Stimulated activated CD4-positive, alpha-beta T cell treated with anti-CD3 and anti-CD28 coated beads, Interleukin-4, amount 100 ng/mL, for 48 hours (primary cell): ENCODE data around the gene SDHAF2.
"Not testable (repeated sequence)": the region's sequence is repeated elsewhere in the genome, so short reads cannot be mapped to it uniquely, and the experiment has no call there.

Source experiments
- DNase-seq, 2 donors: peaks; one replicate each; pipeline ENCODE4 v3.0.0-alpha.2; 2020; ENCODE audit warnings: low read depth in 2 of 2

SDHAF2 gene

DNA sequence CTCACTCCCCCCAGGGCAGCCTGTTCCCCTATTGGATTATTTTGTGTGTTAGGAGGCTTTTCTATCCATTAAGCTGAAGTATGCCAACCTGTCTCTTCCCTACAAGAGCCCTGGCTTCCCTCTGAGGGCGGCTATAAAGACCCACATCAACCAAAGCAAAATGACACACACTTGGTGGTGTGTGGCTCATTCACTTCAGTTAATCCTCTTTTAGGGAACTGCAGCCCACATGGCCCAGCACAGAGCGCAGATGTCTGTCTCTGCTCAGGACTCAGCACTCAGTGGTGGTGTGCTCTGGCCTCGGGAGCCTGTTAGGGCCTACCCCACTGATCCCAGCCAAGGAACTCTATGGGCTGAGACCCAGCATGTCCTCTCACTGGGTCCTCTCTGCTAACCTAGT, 46.4 kb downstream of the SDHAF2 start:
- no peak for DNase-seq

DNA sequence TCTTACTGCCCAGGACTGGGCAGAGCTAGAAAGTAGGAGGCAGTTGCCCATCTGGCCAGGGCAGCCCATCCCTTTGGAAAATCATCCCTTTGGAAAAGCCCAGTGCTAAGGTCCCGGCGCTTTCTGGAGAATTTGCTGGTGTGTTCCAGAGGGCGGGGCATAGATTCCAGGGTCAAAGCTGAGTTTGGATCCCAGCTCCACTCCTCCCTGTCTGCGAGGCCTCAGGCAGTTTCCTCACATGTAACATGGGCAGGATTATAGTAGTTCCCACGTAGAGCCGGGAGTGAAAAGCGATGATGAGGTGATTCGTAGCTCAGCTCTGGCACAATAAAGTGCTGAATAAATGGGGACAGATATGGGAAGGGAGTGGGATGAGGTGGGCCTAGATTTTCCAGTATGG, 47.2 kb downstream of the SDHAF2 start:
- no peak for DNase-seq

DNA sequence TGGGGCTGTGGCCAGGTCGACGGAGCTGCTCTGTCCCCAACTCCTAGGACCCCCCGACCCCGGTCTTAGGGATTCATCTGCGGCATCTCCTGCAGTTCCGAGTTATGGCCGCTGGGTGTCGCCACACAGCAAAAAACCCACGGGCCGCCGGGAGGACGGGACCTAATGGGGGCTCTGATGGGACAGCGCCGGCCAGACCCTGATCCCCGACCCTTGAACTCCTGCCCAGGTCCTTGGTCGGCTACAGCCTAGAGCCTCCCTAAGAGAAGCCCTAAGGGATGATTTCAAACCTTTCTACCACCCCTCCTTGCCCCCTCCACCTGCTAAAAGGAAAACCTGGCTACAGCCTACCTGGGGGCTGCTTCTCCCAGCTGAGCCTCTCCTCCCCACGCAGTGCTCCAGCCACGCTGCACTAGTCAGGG, 47.8 kb downstream of the SDHAF2 start:
- peak; percentile 28 to 45 for DNase-seq

DNA sequence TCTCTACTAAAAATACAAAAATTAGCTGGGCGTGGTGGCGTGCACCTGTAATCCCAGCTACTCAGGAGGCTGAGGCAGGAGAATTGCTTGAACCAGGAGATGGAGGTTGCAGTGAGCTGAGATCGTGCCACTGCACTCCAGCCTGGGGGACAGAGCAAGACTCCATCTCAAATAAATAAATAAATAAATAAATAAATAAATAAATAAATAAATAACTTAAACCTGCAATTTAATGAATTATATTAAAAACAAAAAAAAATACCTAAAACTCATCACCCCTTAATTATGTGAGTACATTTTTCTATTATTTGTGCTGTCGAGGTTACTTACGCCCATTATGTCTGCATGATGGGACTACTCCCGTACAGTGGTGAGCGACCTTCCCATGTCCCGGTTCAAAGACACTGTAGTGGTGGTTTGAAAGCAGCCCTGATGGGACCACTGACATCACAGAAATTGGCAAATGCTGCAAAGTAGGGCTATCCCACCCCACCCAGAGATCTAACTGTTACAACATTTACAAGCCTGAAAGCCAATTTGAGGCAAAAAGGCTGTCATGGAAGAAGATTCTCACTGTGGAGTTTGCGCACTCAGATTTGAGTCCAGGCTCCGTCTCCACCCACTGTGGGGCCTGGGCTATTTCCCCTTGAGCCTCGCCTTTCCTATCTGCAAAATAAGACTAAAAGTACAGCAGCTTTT, 49.6 kb downstream of the SDHAF2 start:
- not testable (repeated sequence) for DNase-seq

DNA sequence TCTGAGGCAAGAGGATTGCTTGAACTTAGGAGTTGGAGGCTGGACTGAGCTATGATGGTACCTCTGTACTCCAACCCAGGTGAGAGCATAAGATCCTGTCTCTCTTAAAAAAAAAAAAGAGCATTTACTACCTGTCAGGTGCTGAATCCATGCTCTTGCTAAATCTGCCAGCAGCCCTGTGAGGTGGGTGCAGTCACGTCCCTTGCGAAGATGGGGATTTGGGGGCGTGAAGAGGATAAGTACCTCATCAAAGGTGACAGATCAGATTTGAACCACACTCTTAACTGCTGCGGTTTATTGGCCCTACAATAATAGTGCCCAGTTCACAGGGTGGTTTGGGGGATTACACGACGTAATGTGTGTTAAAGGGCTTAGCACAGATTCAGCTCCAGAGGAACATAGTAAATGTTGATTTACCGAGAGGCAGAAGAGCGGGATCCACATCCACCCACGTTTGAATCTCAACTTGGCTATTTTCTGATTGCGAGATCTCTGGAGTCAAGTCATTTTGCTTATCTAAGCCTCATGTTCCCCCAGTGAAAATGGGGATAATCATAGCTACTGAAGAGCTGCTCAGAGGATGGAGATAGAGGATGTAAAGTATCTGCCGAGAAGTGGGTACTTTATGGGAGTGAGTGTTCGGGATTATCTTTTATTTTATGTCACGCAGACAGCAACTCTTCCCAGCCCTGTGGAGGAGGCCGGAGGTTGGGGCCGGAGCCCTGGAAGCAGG, 50.5 kb downstream of the SDHAF2 start:
- no peak for DNase-seq

DNA sequence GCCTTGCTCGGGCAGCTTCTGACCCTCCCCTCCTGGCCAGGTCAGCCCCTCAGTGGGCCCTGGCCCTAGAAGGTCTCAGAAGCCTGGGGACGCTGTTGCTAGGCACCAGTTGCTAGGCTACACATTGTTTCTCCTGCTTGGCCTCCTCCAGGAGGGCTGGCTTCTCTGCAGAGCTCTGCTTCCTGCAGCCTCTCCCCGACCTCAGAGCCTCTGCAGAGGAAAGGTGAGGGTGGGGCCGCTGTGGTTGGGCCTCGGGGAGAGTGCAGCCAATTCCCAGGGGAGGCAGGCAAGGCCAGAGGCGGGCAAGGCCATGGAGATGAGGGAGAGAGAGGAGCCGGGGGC, 51.0 kb downstream of the SDHAF2 start:
- no peak for DNase-seq

DNA sequence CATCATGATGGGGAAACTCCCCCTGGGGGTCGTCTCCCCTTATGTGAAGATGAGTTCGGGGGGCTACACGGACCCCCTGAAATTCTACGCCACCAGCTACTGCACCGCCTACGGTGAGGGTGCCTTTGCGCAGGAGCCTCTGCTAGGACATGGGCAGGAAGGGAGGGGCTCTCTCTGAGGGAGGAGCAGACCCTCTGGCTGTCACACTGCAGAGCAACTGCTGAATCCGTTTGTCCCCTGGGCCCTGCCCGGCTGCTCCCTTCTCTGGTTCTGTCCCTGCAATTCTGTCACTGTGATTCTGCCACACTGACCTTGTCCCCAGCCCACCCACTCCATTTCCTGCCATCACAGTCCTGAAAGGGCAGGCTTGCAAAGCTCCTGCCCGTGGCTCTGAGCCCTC, 51.9 kb downstream of the SDHAF2 start:
- DNase-seq: no peak

DNA sequence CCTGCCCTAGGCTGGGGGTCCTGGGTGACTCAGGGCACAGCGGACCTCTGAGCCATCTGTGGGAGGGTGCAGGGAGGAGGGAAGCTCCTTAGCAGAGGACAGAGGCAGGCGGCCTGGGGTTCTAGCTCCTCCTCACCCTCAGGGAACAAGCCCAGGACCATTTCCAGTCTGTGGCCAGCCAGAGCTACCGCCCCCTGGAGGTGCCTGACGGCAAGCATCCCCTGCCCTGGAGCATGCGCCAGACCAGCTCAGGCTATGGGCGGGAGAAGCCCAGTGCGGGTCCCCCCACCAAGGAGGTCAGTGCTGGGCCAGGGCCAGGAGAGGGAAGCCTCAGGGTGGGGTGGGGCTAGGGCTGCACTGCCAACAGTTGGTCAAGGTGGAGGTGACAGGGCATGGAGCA, 52.6 kb downstream of the SDHAF2 start:
- peak; percentile 8 to 45 for DNase-seq

DNA sequence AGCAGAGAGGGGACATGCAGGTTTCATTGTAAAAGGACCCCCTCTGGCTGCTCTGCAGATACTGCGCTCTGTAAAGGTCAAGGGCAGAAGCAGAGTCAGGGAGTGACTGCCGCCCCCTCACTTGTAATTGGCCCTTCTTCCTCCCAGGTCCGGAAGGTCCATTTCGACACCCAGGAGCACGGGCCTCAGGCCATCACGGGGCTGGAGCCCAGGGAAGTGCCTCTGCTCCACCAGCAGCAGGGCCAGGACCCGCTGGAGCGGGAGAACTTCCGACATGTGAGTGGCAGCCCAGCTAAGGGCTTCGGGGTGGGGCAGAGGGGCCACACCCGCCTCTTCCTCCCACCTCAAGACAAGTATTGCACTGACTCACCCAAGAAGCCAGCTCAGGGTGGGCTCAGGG, 54.6 kb downstream of the SDHAF2 start:
- DNase-seq: no peak

DNA sequence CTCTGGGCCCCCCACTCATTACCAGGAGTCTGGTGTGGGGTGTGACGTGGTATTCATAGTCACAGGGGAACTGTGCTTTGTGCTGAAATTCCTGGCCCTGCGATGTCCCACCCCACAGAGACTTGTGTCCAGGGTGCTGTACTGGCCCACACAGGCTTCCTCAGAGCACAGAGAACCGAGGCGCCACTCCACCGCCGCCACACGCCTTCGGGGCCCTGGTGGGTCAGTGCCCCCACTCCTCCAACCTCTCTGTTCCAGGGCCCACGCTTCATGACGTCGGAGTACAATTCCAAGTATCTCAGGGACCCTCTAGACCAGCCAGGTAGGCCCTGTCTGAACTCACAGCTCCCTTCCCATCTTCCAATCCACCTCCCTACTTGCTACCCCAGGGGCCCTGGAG, 55.2 kb downstream of the SDHAF2 start:
- DNase-seq: no peak

DNA sequence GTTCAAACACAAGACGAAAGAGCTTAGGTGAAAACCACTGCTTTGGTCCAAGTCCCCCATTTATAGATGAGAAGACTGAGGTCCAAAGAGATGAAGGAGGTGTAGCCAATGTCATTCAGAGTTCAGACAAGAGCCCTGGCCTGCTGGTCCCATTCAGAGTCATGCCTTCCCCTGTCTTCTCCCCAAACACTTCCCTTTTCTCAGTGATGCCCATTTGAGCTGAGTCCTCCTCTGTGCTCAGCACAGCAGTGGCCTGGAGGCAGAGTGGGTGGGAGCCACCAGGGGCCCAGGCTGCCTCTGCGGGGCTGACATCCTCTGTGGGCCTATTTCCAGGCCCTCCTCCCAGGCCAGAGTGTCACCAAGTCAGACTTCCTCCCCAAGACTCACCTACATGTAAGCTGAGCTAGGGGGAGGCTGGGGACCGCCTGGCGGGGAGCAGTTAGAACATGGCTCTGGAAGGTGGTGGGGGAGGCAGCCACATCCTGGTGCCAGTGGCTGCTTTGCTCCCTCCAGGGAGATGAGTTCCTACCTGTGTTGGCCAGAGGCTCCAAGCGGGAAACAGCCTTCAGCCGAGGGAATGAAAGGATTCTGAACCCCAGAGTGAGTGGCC, 56.2 kb downstream of the SDHAF2 start:
- DNase-seq: no peak

DNA sequence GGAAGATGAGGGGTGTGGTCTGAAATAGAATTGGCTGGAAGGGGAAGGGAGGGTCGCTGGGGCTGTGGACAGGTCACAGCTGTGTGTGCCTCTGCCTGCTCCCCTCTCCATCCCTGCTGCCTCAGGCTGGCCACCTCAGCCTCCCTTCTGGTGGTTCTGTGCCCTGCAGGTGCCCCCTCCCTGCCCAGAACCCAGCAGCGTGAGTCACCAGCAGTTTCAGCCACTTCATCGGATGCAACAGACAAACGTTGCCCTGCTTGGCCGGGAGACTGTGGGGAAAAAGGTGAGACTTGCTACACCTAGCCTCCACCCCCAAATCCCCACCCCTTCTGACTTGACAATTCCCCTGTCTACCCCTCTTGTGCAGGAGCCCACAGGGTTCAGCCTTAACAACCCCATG, 56.9 kb downstream of the SDHAF2 start:
- no peak for DNase-seq

DNA sequence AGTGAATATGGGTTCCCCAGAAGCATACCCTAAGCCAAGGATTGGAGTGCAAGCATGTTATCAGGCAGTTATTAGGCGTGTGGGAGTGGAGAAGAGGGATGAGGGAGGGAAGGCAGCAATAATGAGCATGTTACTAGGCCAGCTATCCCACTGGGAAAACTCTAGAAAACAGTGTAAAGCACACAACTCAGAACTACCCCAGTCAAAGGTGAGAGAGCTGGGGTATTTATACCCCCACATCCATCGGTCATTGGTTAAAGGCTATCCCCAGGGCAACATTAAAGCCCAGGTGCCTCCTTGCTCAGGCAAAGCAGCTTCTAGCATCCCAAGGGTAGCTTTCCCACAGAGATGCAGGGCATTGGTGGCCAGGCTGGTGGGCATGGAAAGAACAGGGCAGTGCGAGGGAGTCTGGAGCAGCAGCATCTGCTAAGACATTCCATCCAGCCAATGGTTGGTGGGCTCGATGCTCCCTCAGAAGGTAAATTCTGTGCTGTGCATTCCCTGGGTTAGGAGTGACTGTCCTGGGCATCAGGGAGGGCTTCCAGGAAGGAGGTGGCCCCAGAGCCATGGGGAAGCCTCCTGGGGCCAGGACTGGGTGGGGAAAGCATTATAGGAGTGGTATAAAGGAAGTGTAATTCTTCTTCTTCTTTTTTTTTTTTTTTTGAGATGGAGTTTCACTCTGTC, 57.6 kb downstream of the SDHAF2 start:
- DNase-seq: no peak

DNA sequence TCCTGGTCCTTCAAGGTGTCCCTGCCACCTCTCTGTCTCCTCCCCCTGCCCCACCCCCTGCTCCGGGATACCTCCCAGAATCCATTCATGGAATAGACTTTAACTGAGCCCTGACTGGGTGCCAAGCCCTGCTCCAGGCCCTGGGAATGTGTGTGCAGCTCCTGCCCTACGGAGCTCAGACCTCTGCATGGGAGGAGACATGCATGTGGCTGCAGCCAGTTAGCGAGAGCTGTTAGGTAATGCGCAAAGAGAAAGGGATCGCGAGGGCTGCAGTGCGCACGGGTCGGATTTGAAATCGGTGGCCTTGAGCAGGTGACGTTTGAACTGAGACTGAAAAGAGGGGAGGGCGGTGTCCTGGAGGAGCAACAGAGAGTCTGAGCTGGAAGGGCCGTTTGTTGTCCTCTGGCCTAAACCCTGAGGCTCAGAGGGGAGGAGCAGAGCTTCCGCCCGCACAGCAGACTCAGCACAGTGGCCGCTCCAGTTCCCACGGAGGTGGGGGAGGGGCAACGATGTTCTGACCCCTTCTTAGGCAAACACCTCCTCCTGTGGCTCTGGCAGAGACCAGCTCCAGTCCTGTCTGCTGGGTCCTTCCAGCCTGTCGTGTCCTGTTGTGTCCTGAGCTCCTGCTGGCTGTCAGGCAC, 58.8 kb downstream of the SDHAF2 start:
- DNase-seq: no peak

DNA sequence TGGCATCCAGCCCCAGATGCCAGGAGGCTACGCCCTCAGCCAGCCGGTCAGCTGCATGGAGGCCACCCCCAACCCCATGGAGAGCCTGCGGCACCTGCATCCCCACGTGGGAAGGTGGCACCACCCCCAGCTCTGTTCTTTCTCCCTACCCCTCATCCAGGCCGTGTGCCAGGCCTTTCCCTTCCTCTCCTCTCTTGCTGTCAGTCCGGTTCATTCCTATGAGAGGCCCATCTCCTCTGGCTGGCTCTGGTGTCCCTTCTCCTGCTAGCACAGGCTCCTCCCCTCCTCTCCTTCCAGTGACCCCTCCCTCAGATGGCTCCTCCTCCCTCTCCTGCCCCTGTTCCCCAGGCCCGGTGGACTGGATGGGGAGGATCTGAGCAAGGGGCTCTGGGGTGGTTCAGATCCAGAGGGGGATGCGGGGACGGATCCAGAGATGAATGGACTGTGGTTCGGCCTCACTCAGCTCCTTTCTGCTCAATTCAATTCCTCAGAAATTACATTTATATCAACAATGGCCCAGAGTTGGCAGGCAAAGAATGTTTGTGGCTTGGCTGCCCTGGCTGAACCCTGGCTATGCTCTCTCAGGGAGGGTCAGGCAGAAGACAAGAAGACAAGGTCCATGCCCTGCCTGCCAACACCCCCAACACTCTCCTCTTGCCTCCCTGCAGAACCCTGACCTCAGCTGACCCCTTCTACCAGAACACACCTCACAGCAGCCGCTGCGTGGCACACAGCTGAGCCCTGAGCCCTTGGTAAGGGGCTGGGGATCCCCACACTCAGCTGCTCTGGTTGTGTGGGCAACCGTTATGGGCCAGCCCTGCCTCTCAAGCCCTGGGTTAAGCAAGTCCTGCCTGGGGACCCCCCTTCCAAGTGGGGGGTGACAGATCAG, 60.2 kb downstream of the SDHAF2 start:
- DNase-seq: no peak

DNA sequence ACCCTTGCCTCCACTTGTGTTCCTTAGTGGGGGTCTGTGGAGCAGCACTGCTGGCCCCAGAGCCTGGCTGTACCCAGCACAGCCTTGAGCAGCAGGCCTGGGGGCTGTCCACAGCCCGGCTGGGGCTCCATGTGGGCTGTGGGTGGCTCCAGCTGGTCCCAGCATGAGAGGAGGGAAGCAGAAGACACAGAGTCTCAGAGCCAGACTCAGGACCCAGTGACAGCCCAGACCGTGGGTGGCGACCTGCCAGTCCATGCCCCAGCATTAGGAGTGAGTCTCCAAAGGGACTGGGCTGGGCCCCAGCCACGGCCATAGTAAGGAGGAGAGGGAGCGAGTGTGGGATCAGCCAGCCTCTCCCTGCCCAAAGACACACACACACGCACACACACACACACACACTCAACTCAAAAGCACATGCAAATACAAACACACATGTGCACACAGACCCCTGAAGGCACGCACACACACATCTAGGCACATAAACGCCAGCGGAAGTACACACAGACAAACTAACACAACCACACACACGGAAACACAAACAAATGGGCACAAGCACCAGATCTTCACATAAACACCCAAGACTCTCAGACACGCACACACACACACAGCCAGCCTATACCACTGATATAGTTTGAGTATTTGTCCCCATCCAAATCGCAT, 61.9 kb downstream of the SDHAF2 start:
- no peak for DNase-seq

DNA sequence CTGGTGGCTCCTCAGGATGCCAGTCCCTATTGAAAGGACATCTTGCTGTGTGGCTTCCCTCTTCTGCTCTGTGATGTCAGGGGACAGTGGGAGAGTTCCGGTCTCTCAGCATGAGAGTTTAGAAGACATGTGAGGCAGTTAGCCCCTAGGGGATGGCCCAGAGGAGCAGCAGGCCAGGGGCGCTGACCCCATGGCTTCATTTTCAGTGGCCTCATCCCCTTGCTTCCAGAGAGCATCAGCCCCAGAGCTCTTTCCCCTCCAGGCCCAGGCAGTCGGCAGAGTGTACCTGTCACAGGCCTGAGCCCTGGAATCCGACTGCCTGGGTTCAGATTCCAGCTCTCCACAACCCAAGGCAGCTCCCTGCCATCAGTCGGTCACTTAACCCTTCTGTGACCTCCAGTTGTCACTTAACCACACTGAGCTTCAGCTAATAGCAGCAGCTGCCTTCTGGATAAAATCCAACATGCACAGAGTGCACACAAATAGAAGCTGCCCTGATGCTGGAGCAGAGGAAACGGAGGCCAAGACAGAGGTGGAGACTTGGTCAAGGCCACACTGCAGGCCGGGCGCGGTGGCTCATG, 64.5 kb downstream of the SDHAF2 start:
- DNase-seq: no peak

DNA sequence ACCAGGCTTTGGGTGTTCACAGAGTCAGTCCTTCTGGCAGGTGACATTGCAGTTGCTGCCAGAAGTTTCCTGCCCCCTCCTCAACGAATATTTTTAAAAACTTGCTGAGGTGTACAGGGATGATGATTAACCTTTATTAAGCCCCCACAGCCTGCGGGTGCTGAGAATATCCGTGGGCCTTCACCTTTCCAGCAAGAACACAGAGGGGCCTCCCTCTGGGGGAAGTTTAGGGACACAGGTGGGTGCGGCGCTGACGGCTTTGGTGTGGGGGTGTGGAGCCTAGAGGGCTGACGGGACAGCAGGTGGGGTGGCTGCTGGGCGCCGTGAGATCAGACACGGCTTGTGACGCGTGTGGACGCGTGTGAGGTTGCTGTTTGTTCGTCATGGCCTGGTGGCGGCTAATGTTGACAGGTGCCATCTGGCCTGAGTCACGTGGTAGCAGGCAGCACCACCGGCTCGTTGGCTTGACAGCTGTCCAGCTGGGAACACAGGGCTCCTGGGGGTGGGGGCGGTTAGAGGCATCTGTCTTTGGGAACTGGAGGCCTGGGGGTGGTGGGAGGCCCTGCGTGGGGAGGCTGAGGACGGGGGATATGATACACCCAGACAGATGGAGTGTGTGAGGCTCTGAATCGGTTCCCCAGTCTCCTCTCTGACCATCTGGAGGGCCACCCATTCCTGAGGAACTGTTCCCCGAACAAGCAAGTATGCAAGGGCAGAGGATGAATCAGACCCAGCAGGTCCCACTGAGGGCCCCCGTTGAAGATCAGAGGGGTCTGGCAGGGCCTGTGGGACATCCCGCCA, 66.1 kb downstream of the SDHAF2 start:
- no peak for DNase-seq
